GM19035 (cell line): ENCODE results near the gene PDXDC1.
"Not testable (repeated sequence)": the region's sequence is repeated elsewhere in the genome, so short reads cannot be mapped to it uniquely, and the experiment has no call there.

Source experiments
- ATAC-seq: cut with Tn5 transposase; IDR thresholded peaks from one replicate; pipeline ENCODE4 v1.9.1; 2021; ENCODE audit not compliant: unreplicated experiment

Gene PDXDC1

GRCh38 chr16:15154650-15155562, 180.1 kb downstream of the PDXDC1 start:
- ATAC-seq, result not testable (repeated sequence)

GRCh38 chr16:15157644-15158043, 182.8 kb downstream of the PDXDC1 start:
- not testable (repeated sequence) for ATAC-seq

- ATAC-seq, result not testable (repeated sequence)
Observed at GRCh38 chr16:15159671-15160070, 184.8 kb downstream of the PDXDC1 start.

GRCh38 chr16:15160571-15160970, 185.7 kb downstream of the PDXDC1 start:
- ATAC-seq, result not testable (repeated sequence)

GRCh38 chr16:15163055-15163454, 188.2 kb downstream of the PDXDC1 start:
- not testable (repeated sequence) for ATAC-seq

GRCh38 chr16:15166177-15166576, 191.4 kb downstream of the PDXDC1 start:
- not testable (repeated sequence) for ATAC-seq

- not testable (repeated sequence) for ATAC-seq
Observed at GRCh38 chr16:15168303-15168702, 193.5 kb downstream of the PDXDC1 start.

GRCh38 chr16:15168953-15169652, 194.3 kb downstream of the PDXDC1 start:
- not testable (repeated sequence) for ATAC-seq

- not testable (repeated sequence) for ATAC-seq
Observed at GRCh38 chr16:15179909-15180308, 205.1 kb downstream of the PDXDC1 start.

GRCh38 chr16:15180946-15181345, 206.1 kb downstream of the PDXDC1 start:
- not testable (repeated sequence) for ATAC-seq

- ATAC-seq, result not testable (repeated sequence)
Observed at GRCh38 chr16:15184000-15184399, 209.2 kb downstream of the PDXDC1 start.
